ENCODE data around the gene RPGRIP1L. TPM values are rescaled to one million over a fixed set of nuclear protein-coding genes. Genes with fewer than 3 reads are reported as not detected.

The RPGRIP1L gene
- total RNA-seq, 1 experiment from 2014 or later, result 16.1 TPM

GRCh38 chr16:53654946-53655345 is 48.7 kb downstream of the RPGRIP1L start:
- H3K4me3 Mint-ChIP-seq (ENCODE audit: unreplicated experiment), result no peak overlapping the region
- ChIA-PET CTCF (no interaction called here), POLR2A (no interaction called here)
- DNase-seq, result no peak
- Histone ChIP-seq H3K4me3 (ENCODE audit: low read depth, low read length) (no peak overlapping the region), H3K4me1 (peaks cover 9% of the 10 kb centered on the region), H3K9me3 (no peaks in the 10 kb centered on the region), H3K27me3 (replicated peaks; ENCODE audit: control insufficient read depth, insufficient read depth, low read length) (no peaks in the 10 kb centered on the region), H3K36me3 (ENCODE audit: control insufficient read depth, insufficient read depth, low read length) (no peaks in the 10 kb centered on the region)
- no peaks in the 10 kb centered on the region for H3K27me3 Mint-ChIP-seq (ENCODE audit: insufficient read depth, unreplicated experiment)
- no peak overlapping the region for H3K27ac Mint-ChIP-seq (ENCODE audit: unreplicated experiment)
- intact Hi-C loops (cut with micrococcal nuclease; ENCODE audit: unreplicated experiment), result no loop called here
- peaks cover 13% of the 10 kb centered on the region for H3K4me1 Mint-ChIP-seq (ENCODE audit: low read depth, unreplicated experiment)
- TF ChIP-seq CTCF (IDR thresholded peaks at IDR 0.05; ENCODE audit: insufficient read depth in 1 of 2, low read depth in 1 of 2, low read length in 1 of 2, severe bottlenecking in 1 of 2, unreplicated experiment in 1 of 2), result no peak
- peaks cover 8% of the 10 kb centered on the region for H3K36me3 Mint-ChIP-seq (ENCODE audit: insufficient read depth, unreplicated experiment)
- BruUV-seq (replicated peaks), result no TSS peak
- H3K9me3 Mint-ChIP-seq (ENCODE audit: unreplicated experiment), result no peaks in the 10 kb centered on the region

- Histone ChIP-seq H3K27me3 (replicated peaks; ENCODE audit: control insufficient read depth, insufficient read depth, low read length) (no peaks in the 10 kb centered on the region), H3K4me1 (peaks cover 12% of the 10 kb centered on the region), H3K9me3 (no peaks in the 10 kb centered on the region), H3K4me3 (ENCODE audit: low read depth, low read length) (no peak overlapping the region), H3K36me3 (ENCODE audit: control insufficient read depth, insufficient read depth, low read length) (no peaks in the 10 kb centered on the region)
- Mint-ChIP-seq H3K9me3 (ENCODE audit: unreplicated experiment) (no peaks in the 10 kb centered on the region), H3K4me1 (ENCODE audit: low read depth, unreplicated experiment) (peaks cover 23% of the 10 kb centered on the region), H3K27me3 (ENCODE audit: insufficient read depth, unreplicated experiment) (no peaks in the 10 kb centered on the region), H3K4me3 (ENCODE audit: unreplicated experiment) (no peak overlapping the region), H3K36me3 (ENCODE audit: insufficient read depth, unreplicated experiment) (peaks cover 8% of the 10 kb centered on the region), H3K27ac (ENCODE audit: unreplicated experiment) (no peak overlapping the region)
- TF ChIP-seq CTCF (IDR thresholded peaks at IDR 0.05; ENCODE audit: insufficient read depth in 1 of 2, low read depth in 1 of 2, low read length in 1 of 2, severe bottlenecking in 1 of 2, unreplicated experiment in 1 of 2), result no peak
- ChIA-PET CTCF (no interaction called here), POLR2A (no interaction called here)
- no peak for DNase-seq
- BruUV-seq (replicated peaks), result no TSS peak
- intact Hi-C loops (cut with micrococcal nuclease; ENCODE audit: unreplicated experiment), result no loop called here
These were observed 52.3 kb downstream of the RPGRIP1L start for GRCh38 chr16:53651357-53651756.

GRCh38 chr16:53646506-53646905 is 57.2 kb downstream of the RPGRIP1L start:
- peaks cover 24% of the 10 kb centered on the region for H3K4me1 Mint-ChIP-seq (ENCODE audit: low read depth, unreplicated experiment)
- no peak for TF ChIP-seq CTCF (IDR thresholded peaks at IDR 0.05; ENCODE audit: insufficient read depth in 1 of 2, low read depth in 1 of 2, low read length in 1 of 2, severe bottlenecking in 1 of 2, unreplicated experiment in 1 of 2)
- H3K9me3 Mint-ChIP-seq (ENCODE audit: unreplicated experiment), result peaks cover 12% of the 10 kb centered on the region
- H3K27ac Mint-ChIP-seq (ENCODE audit: unreplicated experiment), result peak overlapping the region; percentile 60
- POLR2A ChIA-PET, result no interaction called here
- Histone ChIP-seq H3K27me3 (replicated peaks; ENCODE audit: control insufficient read depth, insufficient read depth, low read length) (no peaks in the 10 kb centered on the region), H3K4me1 (peaks cover 12% of the 10 kb centered on the region), H3K9me3 (no peaks in the 10 kb centered on the region), H3K4me3 (ENCODE audit: low read depth, low read length) (no peak overlapping the region), H3K36me3 (ENCODE audit: control insufficient read depth, insufficient read depth, low read length) (no peaks in the 10 kb centered on the region)
- H3K27me3 Mint-ChIP-seq (ENCODE audit: insufficient read depth, unreplicated experiment), result no peaks in the 10 kb centered on the region
- intact Hi-C loops (cut with micrococcal nuclease; ENCODE audit: unreplicated experiment), result no loop called here
- CTCF ChIA-PET, result no interaction called here
- no peaks in the 10 kb centered on the region for H3K36me3 Mint-ChIP-seq (ENCODE audit: insufficient read depth, unreplicated experiment)
- no peak for DNase-seq
- BruUV-seq (replicated peaks), result no TSS peak
- H3K4me3 Mint-ChIP-seq (ENCODE audit: unreplicated experiment), result no peak overlapping the region
